Measurements from ENCODE around the gene NEXN.

Gene NEXN

DNA sequence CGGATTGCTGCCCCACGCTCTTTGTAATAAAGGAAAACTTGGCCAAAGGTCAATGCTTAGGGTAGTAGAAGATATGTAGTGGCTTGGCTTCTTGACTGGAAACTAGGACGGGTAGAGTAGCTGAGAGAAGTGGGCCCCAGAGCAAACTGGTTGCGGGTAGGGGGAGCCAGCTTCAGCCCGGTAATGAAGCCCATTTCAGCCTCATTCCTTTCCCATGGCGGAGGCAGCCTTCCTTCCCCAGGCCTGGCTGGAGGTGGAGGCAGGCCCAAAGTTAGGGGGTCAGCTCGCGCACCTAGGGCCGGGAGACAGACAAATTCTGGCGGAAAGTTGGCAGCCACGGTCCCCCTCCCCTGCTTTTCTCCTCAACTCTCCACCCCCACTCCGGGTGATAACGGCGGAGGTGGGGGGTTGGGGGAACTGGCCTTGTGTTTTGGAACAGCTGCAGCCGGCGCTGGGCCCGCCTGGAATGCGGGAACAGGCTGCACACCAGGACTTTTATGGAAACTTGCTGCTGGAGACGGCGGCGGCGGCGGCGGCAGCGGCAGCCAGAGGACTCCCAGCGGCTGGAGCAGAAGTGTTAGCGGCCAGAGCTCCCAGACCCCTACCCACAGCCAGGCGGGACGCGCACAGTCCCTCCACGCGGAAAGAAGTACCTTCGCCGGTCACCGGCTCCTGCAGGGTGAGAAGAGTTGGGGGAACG is at the start of gene NEXN:
Gene NEXN (plus strand): TSS at position 544 of the 700 bp plus-strand sequence. CDS start 27,483 bp downstream, outside the sequence.
- peak within 1 kb of the TSS; percentile 88 for H3K4me3 ChIP-seq (ENCODE audit: low read depth, low read length)
- no peaks in the 10 kb centered on the region for H3K9me3 ChIP-seq (ENCODE audit: control insufficient read depth, insufficient read depth, low read length)
- H3K27me3 ChIP-seq (ENCODE audit: control insufficient read depth, insufficient read depth, low read length) = peaks cover 2% of the 10 kb centered on the region
- H3K36me3 ChIP-seq (ENCODE audit: control insufficient read depth, insufficient read depth, low read length) = peaks cover 2% of the 10 kb centered on the region
- peak within 1 kb of the TSS; percentile 85 for H3K9ac ChIP-seq (ENCODE audit: low read depth, low read length)
- H3K4me1 ChIP-seq (ENCODE audit: control insufficient read depth, insufficient read depth, low read length) = peaks cover 7% of the 10 kb centered on the region

DNA sequence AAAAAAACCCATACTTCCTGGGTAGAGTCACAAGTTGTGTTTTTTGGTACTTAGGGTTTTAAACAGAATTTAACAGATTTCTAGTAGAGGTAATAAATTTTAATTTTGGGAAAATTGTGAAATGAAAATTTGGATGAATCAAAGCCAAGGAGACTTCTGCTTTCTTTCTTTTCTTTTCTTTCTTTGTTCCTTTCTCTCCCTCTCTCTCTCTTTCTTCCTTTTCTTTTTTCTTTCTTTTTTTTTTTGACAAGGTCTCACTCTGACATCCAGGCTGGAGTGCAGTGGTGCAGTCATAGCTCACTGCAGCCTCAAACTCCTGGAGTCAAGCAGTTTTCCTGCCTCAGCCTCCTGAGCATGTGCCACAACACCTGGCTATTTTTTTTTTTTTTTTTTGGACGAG is 46.9 kb upstream of the NEXN start:
- H3K27me3 ChIP-seq (ENCODE audit: control insufficient read depth, insufficient read depth, low read length) = no peaks in the 10 kb centered on the region
- no peak overlapping the region for H3K4me3 ChIP-seq (ENCODE audit: low read depth, low read length)
- no peaks in the 10 kb centered on the region for H3K36me3 ChIP-seq (ENCODE audit: control insufficient read depth, insufficient read depth, low read length)
- H3K9me3 ChIP-seq (ENCODE audit: control insufficient read depth, insufficient read depth, low read length) = no peaks in the 10 kb centered on the region
- no peak overlapping the region for H3K9ac ChIP-seq (ENCODE audit: low read depth, low read length)
- H3K4me1 ChIP-seq (ENCODE audit: control insufficient read depth, insufficient read depth, low read length) = no peaks in the 10 kb centered on the region

DNA sequence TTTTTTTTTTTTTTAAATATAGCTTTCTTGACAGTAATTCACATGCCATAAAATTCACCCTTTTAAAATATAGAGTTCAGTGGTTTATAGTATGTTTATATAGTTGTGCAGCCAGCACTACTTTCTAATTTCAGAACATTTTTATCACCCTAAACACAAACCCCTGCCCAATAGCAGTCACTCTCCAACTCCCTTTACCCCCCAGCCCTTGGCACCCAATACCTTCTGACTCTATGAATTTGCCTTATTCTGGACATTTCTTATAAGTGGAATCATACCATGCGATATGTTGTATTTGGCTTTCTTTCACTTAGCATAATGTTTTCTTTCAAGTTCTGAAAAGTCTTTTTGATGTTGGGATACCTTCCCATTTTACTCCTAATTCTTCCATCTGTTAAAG is 42.5 kb upstream of the NEXN start:
- no peak overlapping the region for H3K4me3 ChIP-seq (ENCODE audit: low read depth, low read length)
- no peak overlapping the region for H3K9ac ChIP-seq (ENCODE audit: low read depth, low read length)
- no peaks in the 10 kb centered on the region for H3K4me1 ChIP-seq (ENCODE audit: control insufficient read depth, insufficient read depth, low read length)
- no peaks in the 10 kb centered on the region for H3K27me3 ChIP-seq (ENCODE audit: control insufficient read depth, insufficient read depth, low read length)
- H3K9me3 ChIP-seq (ENCODE audit: control insufficient read depth, insufficient read depth, low read length) = no peaks in the 10 kb centered on the region
- H3K36me3 ChIP-seq (ENCODE audit: control insufficient read depth, insufficient read depth, low read length) = no peaks in the 10 kb centered on the region

DNA sequence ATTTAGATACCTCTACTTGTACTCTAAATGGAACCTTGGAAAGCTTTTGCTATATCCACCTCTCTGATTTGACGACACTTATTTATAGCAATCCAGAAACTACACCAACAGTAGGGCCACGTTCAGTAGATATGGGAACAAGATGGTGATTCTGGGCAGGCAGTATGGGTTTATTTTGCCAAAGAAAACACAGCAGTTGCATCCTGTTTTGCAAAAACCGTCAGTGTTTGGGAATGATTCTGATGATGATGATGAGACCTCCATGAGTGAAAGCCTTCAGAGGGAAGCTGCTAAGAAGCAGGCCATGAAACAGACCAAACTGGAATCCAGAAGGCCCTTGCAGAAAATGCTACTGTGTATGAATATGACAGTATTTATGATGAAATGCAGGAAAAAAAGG is 41.5 kb upstream of the NEXN start:
- H3K4me3 ChIP-seq (ENCODE audit: low read depth, low read length) = no peak overlapping the region
- no peak overlapping the region for H3K9ac ChIP-seq (ENCODE audit: low read depth, low read length)
- H3K36me3 ChIP-seq (ENCODE audit: control insufficient read depth, insufficient read depth, low read length) = no peaks in the 10 kb centered on the region
- no peaks in the 10 kb centered on the region for H3K4me1 ChIP-seq (ENCODE audit: control insufficient read depth, insufficient read depth, low read length)
- H3K27me3 ChIP-seq (ENCODE audit: control insufficient read depth, insufficient read depth, low read length) = no peaks in the 10 kb centered on the region
- no peaks in the 10 kb centered on the region for H3K9me3 ChIP-seq (ENCODE audit: control insufficient read depth, insufficient read depth, low read length)

DNA sequence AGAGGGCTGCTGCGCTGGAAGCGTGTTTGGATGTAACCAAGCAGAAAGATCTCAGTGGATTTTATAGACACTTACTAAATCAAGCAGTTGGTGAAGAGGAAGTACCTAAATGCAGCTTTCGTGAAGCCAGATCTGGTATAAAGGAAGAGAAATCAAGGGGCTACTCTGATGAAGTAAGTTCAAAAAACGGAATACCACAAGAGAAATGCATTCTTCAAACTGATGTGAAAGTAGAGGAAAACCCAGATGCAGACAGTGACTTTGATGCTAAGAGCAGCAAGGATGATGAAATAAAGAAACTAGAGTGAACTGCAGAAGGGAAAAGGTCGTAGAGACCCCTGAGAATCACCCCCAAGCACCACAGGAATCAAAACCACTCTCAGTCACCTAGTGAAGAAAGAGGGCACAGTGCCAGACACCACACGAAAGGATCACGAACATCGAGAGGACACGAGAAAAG is 40.8 kb upstream of the NEXN start:
- Histone ChIP-seq H3K36me3 (ENCODE audit: control insufficient read depth, insufficient read depth, low read length) (no peaks in the 10 kb centered on the region), H3K9ac (ENCODE audit: low read depth, low read length) (no peak overlapping the region), H3K4me1 (ENCODE audit: control insufficient read depth, insufficient read depth, low read length) (no peaks in the 10 kb centered on the region), H3K9me3 (ENCODE audit: control insufficient read depth, insufficient read depth, low read length) (no peaks in the 10 kb centered on the region), H3K27me3 (ENCODE audit: control insufficient read depth, insufficient read depth, low read length) (no peaks in the 10 kb centered on the region), H3K4me3 (ENCODE audit: low read depth, low read length) (no peak overlapping the region)

DNA sequence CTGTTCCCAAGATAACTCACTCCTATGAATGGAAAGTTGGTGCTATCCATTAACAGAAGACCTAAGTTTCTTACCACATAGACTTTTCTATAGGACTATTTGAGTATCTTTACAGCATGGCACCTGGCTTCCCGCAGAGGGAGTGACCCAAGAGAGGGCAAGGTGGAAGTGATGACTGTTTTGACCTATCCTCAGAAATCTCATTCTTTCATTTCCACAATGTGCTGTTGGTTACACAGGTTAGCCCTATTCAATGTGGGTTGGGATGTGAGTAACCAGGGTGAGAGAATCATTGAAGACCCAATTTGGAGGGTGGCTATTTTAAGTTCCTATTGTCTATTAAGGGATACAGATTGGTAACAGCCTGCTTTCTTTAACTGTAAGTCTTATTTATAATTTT is 38.3 kb upstream of the NEXN start:
- Histone ChIP-seq H3K9ac (ENCODE audit: low read depth, low read length) (no peak overlapping the region), H3K4me1 (ENCODE audit: control insufficient read depth, insufficient read depth, low read length) (no peaks in the 10 kb centered on the region), H3K4me3 (ENCODE audit: low read depth, low read length) (no peak overlapping the region), H3K27me3 (ENCODE audit: control insufficient read depth, insufficient read depth, low read length) (no peaks in the 10 kb centered on the region), H3K36me3 (ENCODE audit: control insufficient read depth, insufficient read depth, low read length) (no peaks in the 10 kb centered on the region), H3K9me3 (ENCODE audit: control insufficient read depth, insufficient read depth, low read length) (no peaks in the 10 kb centered on the region)

DNA sequence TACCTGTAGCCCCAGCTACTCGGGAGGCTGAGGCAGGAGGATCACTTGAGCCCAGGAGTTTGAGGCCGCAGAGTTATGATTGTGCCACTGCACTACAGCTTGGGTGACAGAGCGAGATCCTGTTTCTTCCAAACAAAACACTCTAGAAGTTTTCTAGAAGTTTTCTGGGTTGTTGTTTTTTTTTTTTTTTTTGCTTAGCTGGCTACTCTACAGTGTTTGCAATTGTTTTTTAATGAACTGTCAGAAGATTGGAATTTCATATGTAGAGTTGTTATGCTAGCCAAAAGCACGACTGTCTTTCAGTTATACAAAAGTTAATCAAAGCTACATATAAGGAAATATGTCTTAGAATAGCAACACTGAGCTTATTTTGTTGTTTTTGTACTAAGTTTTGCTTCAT is 30.9 kb upstream of the NEXN start:
- H3K36me3 ChIP-seq (ENCODE audit: control insufficient read depth, insufficient read depth, low read length) = no peaks in the 10 kb centered on the region
- no peaks in the 10 kb centered on the region for H3K4me1 ChIP-seq (ENCODE audit: control insufficient read depth, insufficient read depth, low read length)
- H3K27me3 ChIP-seq (ENCODE audit: control insufficient read depth, insufficient read depth, low read length) = no peaks in the 10 kb centered on the region
- H3K4me3 ChIP-seq (ENCODE audit: low read depth, low read length) = no peak overlapping the region
- H3K9ac ChIP-seq (ENCODE audit: low read depth, low read length) = no peak overlapping the region
- H3K9me3 ChIP-seq (ENCODE audit: control insufficient read depth, insufficient read depth, low read length) = no peaks in the 10 kb centered on the region

DNA sequence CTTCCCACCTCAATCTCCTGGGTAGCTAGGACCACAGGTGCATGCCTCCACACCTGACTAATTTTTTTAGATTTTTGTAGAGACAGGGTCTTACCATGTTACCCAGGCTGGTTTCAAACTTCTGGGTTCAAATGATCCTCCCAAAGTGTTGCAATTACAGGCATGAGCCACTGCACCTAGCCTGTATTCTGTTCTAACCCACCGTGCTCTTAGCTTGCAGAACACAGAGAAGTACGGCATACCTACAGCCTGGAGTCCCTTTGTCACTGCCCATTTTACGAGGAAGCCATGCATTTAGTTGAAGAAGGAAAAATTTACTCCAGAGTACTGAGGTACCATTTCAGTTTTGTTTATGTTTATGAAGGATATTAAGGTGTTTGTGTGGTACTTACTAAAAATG is 29.7 kb upstream of the NEXN start:
- no peaks in the 10 kb centered on the region for H3K27me3 ChIP-seq (ENCODE audit: control insufficient read depth, insufficient read depth, low read length)
- no peaks in the 10 kb centered on the region for H3K36me3 ChIP-seq (ENCODE audit: control insufficient read depth, insufficient read depth, low read length)
- H3K4me1 ChIP-seq (ENCODE audit: control insufficient read depth, insufficient read depth, low read length) = no peaks in the 10 kb centered on the region
- no peak overlapping the region for H3K4me3 ChIP-seq (ENCODE audit: low read depth, low read length)
- no peaks in the 10 kb centered on the region for H3K9me3 ChIP-seq (ENCODE audit: control insufficient read depth, insufficient read depth, low read length)
- no peak overlapping the region for H3K9ac ChIP-seq (ENCODE audit: low read depth, low read length)

DNA sequence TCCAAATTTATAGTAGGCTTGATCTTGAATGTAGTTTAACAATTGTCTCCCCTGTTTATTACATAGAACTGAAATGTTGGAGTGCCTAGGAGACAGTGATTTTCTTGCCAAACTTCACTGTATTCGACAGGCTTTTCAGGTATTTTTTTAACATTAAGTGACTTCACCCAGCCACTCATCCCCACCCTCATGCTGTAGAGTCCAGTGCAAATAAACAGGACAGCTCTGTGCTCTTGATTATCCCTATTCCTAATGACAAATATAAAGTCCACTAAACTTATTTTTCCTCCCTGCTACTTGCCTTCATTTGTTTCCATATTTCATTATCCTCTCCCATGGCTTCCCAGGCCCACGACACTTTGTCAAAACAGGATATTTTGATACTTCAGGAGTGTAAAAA is 29.2 kb upstream of the NEXN start:
- H3K9ac ChIP-seq (ENCODE audit: low read depth, low read length) = no peak overlapping the region
- H3K4me3 ChIP-seq (ENCODE audit: low read depth, low read length) = no peak overlapping the region
- H3K27me3 ChIP-seq (ENCODE audit: control insufficient read depth, insufficient read depth, low read length) = no peaks in the 10 kb centered on the region
- H3K4me1 ChIP-seq (ENCODE audit: control insufficient read depth, insufficient read depth, low read length) = no peaks in the 10 kb centered on the region
- H3K36me3 ChIP-seq (ENCODE audit: control insufficient read depth, insufficient read depth, low read length) = no peaks in the 10 kb centered on the region
- H3K9me3 ChIP-seq (ENCODE audit: control insufficient read depth, insufficient read depth, low read length) = no peaks in the 10 kb centered on the region

DNA sequence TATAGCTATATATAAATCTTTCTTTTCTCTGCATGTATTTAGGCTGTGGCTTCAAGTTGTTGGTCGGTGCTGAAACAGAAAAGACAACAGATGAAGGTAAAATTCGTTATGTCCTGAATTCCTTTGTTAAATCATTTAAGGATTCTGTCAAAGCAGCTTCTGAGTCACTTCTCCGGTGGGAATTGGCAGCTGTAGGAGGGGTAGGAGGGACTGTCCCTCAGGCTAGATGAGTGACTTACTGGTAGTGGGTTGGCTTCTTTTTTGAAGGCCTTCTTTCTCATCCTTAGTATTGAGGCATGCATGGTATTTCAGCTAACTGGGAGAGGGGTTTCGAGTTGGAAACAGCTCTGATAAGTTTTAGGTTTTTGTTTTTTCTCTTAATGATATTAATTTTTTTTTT is 22.1 kb upstream of the NEXN start:
- no peak overlapping the region for H3K4me3 ChIP-seq (ENCODE audit: low read depth, low read length)

DNA sequence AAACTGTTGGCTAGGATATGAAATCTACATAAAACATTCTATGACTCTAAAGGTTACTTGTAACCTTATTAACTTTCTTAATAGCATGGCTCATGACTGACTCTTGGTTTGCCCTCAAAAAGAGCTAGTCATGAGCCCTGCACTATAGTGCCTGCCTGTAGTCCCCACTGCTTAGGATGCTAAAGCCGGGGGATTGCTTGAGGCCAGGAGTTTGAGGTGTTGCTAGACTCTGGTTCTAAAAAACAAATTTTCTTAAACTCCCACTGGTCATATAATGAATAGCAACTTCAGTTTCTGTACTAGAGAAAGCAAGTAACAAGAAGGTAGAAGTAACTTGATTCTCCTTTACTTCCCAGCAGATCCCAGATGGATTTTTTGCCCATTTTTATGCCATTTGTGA is 15.8 kb upstream of the NEXN start:
- no peaks in the 10 kb centered on the region for H3K36me3 ChIP-seq (ENCODE audit: control insufficient read depth, insufficient read depth, low read length)
- no peaks in the 10 kb centered on the region for H3K27me3 ChIP-seq (ENCODE audit: control insufficient read depth, insufficient read depth, low read length)
- H3K9me3 ChIP-seq (ENCODE audit: control insufficient read depth, insufficient read depth, low read length) = no peaks in the 10 kb centered on the region
- peaks cover 2% of the 10 kb centered on the region for H3K4me1 ChIP-seq (ENCODE audit: control insufficient read depth, insufficient read depth, low read length)
- no peak overlapping the region for H3K9ac ChIP-seq (ENCODE audit: low read depth, low read length)
- no peak overlapping the region for H3K4me3 ChIP-seq (ENCODE audit: low read depth, low read length)

More for the DNA sequence above, 22.1 kb upstream of the NEXN start:
- H3K9ac ChIP-seq (ENCODE audit: low read depth, low read length) = no peak overlapping the region
- no peaks in the 10 kb centered on the region for H3K36me3 ChIP-seq (ENCODE audit: control insufficient read depth, insufficient read depth, low read length)
- no peaks in the 10 kb centered on the region for H3K9me3 ChIP-seq (ENCODE audit: control insufficient read depth, insufficient read depth, low read length)
- H3K4me1 ChIP-seq (ENCODE audit: control insufficient read depth, insufficient read depth, low read length) = peaks cover 2% of the 10 kb centered on the region
- no peaks in the 10 kb centered on the region for H3K27me3 ChIP-seq (ENCODE audit: control insufficient read depth, insufficient read depth, low read length)

DNA sequence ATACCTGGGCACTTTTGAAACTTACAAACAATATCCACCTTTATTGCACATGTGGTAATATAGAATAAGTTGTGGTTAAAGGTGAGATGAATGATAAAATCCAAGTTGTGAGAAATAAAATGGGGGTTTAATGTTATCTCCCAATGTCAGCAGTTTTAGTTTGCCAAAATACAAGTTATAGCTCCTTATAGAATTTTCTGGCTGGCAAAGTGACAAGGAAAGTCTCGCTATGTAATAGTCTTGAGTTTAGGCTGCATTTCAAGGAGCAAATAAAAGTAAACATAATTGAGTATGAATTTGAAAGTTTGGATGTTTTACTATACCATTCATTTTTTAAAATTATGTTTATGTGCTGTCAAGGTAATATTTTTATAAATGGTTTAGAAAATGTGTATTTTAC is 15.0 kb upstream of the NEXN start:
- Histone ChIP-seq H3K4me3 (ENCODE audit: low read depth, low read length) (no peak overlapping the region), H3K27me3 (ENCODE audit: control insufficient read depth, insufficient read depth, low read length) (no peaks in the 10 kb centered on the region), H3K9ac (ENCODE audit: low read depth, low read length) (no peak overlapping the region), H3K36me3 (ENCODE audit: control insufficient read depth, insufficient read depth, low read length) (no peaks in the 10 kb centered on the region), H3K4me1 (ENCODE audit: control insufficient read depth, insufficient read depth, low read length) (peaks cover 2% of the 10 kb centered on the region), H3K9me3 (ENCODE audit: control insufficient read depth, insufficient read depth, low read length) (no peaks in the 10 kb centered on the region)

All from iPS-15b (cell line).